LoVo (cell line): Measurements from ENCODE around the gene CELF2.

Experiments used
- DNase-seq: peaks from one replicate; pipeline ENCODE4 v3.0.0-alpha.2; 2016; ENCODE audit warnings: low spot score

CELF2 gene

DNA sequence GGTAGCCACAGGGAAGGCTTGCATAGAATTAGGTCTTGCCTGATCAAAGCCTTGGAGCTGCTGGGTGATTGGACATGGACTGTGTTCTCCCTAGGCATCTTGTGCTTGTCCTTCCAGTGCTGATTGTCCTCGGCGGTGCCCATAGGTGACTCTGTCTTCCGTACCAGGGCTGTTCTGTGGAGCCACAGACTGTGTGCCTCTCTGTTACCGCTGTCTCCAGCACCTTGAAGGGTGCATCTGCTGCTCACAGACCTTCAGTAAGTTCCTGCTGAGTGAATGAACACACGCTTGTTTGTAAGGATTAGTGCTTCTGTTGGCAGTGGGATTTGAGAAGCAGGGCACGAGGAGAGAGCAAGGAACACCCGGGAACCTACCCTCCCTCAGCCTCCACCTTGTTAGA, 116.7 kb downstream of the CELF2 start:
- DNase-seq: no peak

DNA sequence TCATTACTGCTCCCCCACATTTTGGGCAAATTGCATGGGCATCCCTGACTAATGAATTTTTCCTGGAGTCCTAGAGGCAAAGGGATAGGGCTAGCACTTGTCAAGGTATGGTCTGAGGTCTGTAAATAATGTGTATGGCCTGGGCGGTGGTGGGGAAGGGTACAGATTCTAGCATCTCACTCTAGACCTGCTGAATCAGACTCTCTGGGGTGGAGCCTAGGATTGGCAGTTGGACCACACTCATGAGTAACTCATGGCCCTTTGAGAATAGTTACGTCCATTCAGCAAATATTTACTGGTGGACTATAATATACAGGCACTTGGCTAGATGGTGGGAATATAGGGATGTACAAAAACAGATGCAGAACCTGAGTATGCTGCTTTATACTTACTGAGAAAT, 118.0 kb downstream of the CELF2 start:
- DNase-seq: no peak

DNA sequence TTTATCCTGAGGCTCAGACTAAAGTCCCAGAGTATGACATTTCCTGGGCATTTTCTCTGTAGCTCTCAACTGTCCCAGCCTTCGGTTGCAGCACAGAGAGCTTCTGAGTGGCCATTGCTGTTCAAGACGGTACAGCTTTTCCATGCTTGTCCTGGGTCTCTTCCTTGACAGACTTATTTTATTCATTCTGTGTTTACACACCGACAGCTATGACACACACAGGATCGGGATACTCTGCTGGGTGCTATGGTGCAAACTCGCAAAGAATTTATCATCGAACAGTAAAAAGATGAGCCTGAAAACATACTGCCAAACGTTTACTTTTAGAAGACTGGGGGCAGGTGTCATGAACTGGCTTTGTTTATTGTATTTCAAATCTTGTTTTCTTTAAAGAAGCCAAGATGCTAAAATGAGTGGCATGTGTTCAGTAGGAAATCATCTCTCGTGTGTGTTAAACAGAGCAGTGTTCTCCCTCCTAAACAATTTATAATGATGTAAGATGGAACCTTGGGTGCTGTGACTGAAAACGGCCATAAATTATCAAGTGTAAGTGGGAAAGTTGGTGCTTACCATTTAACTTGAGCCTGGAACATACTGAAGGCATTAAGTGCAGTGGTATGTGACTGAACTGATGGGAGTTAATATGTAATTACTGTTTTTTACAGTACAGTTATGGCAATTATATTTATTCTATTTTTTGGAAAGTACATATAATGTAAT, 120.8 kb downstream of the CELF2 start:
- no peak for DNase-seq

DNA sequence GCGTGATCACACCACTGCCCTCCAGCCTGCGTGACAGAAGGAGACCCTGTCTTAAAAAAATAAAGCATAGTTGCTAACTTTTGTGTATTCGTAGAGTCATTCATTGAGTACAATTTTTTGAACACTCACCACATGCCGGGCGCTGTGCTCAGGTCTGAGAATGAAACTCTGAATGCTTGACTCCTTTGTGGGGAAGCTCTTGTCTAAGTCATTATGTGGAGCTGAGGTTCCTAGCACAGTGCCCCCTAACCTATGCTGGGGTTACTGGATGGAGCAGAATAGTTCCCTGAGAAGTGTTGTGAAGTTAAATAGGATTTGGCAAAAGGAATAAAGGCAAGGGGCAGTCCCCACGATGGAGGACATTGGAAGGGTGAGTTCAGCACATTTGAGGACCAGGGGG, 123.3 kb downstream of the CELF2 start:
- no peak for DNase-seq

DNA sequence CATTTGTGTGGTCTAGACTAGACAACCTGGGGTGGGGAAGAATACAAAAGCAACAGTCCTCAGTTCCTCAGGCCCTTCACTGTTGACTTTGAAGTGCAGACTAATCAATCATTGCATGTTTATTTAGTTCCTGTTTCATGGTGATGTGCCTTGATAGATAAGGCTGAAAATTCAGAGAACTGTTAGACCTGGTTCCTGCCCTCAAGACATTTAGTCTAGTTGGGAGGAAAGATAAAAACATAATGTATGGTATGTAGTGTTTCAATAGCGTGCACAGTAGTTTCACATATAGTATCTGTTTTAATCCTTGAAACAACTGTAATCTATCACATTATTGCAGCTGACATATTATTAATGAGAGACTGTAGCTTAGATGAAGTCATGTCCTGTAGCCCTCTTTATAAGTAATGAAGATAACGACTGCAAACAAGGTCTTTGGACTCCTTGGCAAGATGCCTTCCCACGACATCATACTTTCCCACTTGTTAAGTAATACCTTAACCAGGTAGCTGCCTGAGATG, 124.0 kb downstream of the CELF2 start:
- DNase-seq: no peak

DNA sequence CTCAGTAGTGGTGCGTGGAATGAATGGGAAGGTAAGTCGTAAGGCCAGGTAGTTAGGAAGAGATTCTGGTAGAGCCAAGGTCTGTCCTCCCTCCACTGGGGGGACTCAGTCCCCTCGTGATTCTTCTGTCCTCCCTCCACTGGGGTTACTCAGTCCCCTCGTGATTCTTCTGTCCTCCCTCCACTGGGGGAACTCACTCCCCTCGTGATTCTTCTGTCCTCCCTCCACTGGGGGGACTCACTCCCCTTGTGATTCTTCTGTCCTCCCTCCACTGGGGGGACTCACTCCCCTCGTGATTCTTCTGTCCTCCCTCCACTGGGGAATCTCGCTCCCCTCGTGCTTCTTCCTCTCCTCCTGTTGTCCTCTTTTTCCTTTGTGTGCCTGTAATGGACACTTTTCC, 125.1 kb downstream of the CELF2 start:
- DNase-seq: no peak

DNA sequence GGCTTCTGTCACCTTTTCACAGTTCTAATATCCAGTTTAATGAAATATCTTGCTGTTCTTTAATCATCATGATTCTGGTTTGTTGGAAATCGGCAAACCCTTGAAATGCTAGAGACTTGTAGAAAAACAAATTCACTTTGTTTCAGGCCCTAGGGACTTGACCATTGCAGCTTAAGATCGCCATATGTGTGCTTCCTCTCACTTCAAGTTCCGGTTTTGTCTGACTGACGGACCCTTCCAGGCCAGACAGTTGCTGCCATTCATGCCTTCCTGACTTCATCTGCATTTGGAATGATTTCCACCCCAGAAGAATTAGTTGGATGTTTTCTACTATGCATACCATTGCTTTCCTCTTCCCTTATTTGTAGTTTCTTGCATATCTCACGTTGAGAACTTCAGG, 125.6 kb downstream of the CELF2 start:
- DNase-seq: no peak

DNA sequence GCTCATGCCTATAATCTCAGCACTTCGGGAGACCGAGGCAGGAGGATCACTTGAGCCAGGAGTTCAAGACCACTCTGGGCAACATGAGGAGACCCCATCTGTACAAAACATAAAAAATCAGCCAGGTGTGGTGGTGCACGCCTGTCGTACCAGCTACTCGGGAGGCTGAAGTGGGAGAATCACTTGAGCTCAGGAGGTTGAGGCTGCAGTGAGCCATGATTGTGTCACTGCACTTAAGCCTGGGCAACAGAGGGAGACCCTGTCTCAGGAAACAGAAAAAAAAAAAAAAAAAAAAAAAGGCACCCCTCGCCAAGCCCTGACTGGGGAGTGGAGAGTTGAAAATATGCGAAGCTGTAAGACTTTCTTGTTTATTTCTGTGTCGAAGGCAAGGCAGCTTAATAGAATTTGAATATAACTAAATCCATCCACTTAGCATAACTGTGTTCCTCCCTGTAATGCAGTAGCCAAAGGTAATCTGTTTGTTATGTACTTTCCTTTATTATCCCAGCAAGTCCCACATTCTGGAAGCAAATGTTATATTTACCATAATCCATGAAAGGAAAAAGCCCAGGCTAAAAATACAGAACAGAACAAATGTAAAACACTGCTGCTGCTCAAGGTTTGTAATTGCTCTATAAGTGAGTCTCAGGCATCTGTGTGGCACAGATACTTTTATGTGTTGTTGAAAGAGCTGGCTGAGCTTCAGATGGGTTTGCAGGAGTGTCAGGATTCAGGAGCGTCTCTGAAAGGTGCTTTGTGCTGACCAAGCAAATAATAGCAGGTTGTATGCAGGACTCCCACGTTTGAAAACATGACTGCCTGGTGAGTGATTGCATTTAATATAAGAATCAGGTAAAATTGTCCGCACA, 127.2 kb downstream of the CELF2 start:
- DNase-seq: no peak

DNA sequence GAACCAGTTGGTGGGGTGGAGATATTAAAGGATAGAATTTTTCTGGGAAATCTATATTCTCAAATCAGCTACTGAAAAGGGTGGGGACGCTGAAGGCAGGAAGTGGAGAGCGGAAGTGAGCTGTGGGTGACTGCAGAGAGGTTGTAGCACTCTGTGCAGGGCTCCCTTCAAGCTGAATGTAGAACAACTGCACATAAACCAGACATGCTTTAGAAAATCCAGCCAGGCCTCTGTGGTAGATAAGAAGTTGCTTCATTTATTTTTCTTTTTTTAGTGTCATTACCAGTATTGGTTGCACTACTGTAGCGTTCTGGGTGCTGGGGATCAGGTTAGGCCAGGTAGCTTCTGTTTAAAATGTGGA, 127.8 kb downstream of the CELF2 start:
- DNase-seq: no peak

DNA sequence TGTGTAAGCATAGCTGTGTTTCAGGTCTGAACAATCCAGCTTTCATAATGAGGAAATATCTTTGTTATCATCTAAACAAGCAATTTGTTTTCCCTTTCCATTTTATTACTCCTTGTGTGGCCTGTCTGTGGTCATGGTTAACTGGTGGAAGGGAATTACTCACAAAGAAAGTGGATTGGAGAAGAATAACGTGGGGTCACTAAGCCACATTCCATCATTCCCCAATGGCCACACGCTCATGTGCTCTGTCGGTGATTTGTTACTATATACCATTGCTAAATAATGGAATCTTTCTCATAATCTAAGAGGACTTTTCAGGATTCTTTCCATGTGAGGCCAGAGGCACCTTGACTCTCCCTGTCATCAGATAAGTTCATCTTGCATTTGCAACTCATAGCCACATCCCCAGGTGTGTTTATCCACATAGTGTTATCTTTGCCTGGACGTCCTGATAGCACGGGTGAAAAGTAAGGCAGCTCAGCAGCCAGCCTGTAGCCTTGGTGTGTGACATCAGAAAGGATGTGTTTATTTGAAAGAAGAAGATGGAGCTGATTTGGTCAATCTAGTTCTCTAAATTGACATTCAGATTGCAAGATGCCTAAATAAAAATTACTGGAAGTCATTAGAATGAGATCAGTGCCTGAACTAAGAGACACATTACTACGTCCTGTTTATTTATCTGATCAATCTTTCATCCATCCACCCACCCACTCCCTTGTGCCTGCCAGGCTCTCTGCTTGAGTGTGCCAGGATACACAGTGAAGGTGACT, 128.9 kb downstream of the CELF2 start:
- no peak for DNase-seq

DNA sequence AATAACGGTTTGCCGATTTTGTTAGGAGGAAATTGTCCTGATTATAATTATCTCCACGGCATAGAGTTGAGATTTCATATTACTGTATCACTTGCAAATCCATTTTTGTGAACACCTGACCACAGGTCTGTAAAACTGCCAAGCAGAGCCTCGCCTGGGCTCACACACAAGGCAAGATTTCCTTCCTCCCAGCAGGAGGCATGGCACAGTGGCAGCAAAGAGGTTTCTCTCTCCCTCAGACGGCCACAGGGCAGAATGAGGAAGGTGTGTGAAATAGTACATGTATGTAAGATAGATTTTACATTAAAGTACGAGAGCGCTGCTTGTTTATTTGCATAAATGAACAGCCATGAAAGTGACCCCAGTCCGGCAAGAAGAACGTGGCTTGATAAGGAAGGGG, 130.1 kb downstream of the CELF2 start:
- DNase-seq: no peak

DNA sequence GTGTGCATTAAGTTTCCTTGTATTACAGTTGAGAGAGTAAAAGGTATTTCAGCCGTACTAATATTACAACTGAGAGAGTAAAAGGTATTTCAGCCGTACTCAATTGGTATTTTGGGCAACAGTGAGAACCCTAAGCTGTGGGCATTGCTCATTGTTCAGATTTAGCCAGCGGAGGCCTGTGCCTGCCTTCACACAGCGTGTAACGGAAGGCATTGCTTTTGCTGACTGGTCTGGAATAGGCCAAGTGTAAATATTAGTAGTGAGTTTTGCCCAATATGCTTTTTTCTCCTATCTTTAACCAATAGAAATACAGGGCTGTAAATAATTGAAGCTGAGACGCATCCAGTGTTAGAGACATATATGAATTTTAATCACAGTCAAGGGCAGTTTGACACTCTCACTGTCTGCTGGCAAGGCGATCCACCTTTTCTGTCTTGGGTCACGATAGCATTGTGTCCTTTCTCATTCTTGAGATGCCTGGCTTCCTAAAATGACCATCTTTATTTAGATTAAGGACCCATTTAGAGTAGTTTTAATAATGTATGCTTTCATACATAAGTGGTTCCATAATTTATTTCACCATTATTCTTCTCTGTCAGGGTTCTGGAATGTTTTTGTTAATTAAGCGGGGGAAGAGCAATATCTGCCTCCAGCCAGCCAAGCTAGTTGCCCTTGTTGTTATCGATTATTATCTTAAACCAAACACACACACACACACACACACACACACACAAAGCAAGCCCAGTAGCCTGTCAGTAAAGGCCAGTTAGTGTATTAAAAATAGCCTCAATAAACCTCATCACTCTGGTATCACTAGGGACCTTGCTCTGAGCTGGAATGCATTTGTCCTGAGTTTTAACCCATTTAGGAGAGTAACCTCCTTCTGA, 130.7 kb downstream of the CELF2 start:
- DNase-seq: no peak

DNA sequence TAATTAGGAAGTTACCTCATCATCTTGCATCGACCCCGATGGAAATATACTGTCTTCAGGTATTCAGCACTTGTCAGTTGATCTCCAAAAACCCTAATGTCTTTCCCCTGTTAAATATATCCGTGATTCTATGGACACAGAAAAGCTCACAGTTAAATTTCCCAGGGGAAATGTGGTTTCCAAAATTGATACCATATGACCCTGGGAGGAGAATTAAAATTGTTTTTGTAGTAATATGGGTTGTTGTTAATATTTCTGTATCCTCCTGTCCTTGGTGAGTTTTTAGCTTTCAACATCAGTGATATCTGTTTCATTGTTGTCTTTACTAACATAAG, 132.1 kb downstream of the CELF2 start:
- no peak for DNase-seq

DNA sequence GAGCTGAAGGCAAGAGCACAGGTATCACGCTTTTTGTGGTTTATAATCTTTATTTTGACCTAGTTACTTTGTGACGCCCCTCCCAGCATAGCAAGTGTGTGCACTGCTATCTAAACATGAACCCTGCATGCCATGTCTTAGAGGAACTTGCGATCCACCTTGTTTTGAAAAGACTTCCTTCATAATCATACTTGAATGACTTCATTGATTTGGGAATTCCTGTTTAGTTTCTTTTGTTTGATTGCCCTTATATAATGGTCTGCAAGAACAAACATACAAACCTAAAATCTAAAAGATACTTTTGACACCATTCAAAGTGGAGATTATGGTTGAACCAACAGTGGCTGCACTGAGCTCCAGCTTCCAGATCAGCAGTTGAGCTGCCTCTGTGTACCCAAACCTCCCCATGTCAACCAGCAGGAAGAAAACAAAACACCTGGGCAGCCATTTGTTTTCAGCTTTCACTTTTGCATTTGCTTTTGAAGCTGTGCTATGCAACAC, 132.6 kb downstream of the CELF2 start:
- no peak for DNase-seq

DNA sequence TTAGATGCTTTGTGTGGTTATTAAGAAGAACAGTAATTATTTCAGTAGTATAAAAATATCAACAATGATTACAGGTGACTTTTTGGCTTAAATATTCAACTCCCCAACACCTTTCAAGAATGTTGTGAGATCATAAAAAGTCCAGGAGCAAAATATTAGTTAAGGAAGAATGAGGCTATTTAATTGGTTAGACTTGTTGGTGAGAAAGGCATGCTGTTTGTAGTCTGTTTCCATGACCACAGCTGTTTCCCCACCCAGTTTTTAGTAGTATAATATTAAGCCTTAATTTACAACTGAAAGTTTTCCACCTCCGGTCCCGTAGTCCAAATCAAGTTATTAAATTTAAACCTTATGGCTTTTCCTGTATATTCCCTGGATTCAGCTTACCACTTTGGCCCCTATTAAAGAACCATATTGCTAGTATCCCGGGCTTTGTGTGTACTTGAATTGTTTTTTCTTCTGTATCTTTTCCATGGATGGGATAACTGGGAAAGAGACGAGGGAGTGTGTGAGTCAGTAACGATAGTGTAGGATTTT, 133.3 kb downstream of the CELF2 start:
- DNase-seq: no peak

DNA sequence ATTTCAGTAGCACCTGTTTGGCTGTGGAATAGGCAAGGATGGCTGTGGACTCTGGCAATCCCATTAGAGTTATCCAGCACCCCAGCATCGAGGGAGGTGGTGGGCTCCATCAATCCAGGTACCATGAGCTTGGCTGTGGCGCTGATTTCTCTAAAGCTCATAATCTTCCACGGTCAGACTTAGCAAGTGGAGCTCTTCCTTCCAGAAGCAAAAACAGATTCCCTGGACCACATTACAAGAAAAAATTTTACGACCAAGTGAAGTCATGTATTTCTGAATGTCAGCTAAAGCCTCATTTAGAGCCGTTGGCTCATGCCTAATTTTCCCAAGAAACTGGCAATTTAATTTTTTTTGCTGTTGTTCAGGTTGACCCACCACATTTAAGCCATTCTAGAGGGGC, 135.1 kb downstream of the CELF2 start:
- no peak for DNase-seq

DNA sequence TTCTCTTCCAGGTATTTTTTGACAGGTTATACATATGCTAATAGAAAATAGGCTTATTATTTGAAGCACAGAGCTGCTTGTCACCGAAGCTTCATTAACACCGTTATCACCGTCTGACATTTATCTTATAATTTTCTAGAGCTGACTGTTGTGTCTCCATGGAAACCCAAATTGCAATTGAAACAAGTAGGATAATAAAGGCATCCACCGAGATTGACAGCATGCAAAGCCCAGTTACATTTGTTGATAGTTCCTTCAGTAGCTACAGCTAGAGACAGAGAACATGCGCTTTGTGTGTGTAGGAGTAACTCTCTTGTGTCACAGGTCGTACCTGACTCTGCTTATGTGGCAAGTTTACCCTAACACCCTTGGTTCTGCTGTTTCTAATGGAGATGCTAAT, 135.6 kb downstream of the CELF2 start:
- no peak for DNase-seq

DNA sequence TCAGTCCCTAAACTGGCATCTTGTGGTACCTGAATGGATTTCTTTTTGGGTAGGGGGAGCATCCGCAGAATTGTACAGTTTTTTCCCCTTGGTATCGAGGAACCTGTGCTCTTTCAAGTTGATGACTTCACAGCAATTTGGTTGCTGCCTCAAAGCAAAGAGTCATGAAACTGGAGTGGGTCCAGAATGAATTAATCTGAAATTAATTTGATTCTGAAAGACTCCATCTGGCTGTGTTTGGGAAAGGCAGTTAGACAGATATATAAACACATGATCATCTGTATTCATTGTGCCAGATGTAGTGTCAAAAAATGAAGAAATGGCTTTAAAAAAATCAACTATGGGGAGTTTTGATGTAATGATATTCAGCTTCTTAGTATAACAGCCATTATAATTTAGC, 136.1 kb downstream of the CELF2 start:
- DNase-seq: no peak

DNA sequence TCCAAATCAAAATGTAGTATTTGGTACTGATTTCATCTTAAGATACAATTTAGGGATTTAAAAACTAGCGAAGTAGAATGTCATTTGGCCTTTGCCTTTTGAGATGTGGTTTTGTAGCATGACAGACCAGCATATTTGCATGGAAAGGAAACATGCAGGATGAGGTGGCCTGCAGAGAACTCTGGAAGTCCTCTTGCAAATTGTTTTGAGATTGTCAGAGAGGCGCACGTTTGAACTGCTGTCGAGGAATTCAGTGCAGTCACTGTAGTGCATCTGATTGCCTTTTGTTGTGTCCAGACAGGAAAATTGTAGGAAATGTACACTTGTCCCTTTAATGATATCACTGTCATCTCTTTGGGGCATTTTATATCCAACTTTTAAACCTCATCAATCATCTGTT, 136.7 kb downstream of the CELF2 start:
- DNase-seq: no peak

DNA sequence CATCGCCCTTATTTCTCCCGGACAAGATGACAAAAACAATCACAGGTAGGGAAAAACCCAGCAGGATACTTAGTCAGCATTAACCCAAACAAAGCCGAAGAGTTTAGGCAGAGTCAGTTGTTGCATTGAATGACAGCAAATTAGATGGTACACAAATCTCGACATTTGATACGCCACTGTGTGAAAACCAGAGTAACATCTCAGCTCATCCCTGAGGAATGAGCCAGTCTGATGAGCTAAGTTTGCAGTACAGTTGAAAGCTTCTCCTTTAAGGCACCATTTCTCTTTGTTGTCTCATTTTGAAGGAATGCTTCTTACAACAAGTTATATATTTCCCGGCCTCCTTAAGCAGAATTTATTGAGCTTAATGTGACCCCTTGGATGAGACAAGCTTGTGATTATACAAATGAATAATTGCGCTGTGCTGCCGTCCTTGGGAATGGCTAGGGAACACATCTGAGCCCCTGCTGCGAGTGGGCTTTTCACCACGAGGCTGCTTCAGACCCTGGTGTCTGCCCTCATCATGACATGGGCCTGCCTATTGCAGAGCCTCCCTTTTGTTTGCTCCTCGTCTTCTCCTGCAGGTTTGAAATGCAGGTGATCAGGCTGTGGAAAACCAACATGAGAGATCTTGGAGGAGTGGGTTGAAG, 137.3 kb downstream of the CELF2 start:
- DNase-seq: no peak

DNA sequence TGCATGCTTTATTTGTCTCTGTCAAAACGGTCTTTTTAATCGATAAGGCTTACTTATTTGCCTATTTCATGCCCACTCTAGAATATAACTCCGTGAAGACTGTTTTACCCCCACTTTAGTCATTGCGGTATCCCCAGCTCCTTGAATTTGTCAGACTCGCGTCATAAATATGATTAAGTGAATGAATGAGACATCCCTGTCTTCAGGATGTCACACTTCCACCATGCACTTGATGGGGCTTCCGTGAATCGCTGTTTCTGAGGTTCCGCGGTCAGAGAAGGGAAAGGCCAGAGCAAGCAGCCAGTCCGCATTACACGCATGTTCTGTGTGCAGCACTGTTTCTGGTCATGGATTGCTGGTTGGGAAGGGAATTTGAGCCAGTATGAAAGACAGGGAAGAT, 138.8 kb downstream of the CELF2 start:
- DNase-seq: no peak
